Measurements from ENCODE around the gene PSMB5. TPM values are rescaled to one million over a fixed set of nuclear protein-coding genes. Genes with fewer than 3 reads are reported as not detected.

Gene PSMB5
- total RNA-seq, 1 donor from 2014 or later, result 239 TPM

DNA sequence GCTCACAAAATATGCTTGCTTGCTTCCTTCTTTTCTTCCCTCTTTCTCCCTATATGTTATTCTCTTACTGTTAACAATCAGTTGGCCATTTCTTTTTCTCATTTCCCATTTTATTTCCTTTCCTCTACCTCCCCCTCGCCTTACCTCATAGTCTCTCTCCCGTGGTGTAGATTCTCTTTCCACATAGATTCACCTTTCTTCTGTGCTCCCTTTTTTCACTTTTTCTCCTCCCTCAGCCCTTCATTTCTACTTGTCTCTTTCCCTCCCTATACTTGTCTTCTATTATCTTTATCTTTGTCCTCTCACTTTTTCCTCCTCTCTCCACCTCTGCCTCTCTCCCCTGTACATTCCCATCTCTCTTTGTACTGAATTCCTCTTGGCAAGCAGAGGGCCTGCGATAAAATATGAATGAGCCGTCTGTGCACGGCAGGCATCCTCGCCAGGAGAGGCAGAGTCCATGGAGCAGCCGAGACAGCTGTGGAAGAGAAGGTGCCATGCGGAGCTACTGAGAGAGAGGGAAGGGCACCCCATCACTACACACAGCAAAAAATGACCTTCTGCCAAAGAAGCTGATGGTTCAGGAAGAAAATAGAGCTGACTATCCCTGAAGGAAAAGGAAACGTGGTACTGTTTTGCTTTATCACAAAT lies 36.9 kb downstream of the PSMB5 start:
- no peak for DNase-seq (ENCODE audit: low read depth)
- Histone ChIP-seq H3K4me2 (ENCODE audit: low read length) (no peak overlapping the region), H3K4me3 (ENCODE audit: insufficient read depth, low read depth, low read length) (no peak overlapping the region), H3K9ac (ENCODE audit: low read length) (no peak overlapping the region), H3K27me3 (ENCODE audit: insufficient read depth, low read length) (no peaks in the 10 kb centered on the region), H4K20me1 (ENCODE audit: insufficient read depth, low read length) (no peaks in the 10 kb centered on the region), H3K79me2 (ENCODE audit: insufficient read depth, low read length) (no peaks in the 10 kb centered on the region), H3K9me3 (ENCODE audit: insufficient read depth, low read depth, low read length) (no peaks in the 10 kb centered on the region), H2AFZ (ENCODE audit: low read depth, low read length) (no peak overlapping the region), H3K36me3 (ENCODE audit: insufficient read depth, low read length) (no peaks in the 10 kb centered on the region), H3K4me1 (ENCODE audit: insufficient read depth, low read length) (peaks cover 5% of the 10 kb centered on the region), H3K27ac (ENCODE audit: low read depth, low read length) (no peak overlapping the region)
- Mint-ChIP-seq H3K27me3 (ENCODE audit: low read depth, unreplicated experiment) (no peaks in the 10 kb centered on the region), H3K36me3 (ENCODE audit: low read depth, unreplicated experiment) (no peaks in the 10 kb centered on the region), H3K4me1 (ENCODE audit: low read depth, unreplicated experiment) (peaks cover 8% of the 10 kb centered on the region), H3K27ac (ENCODE audit: unreplicated experiment) (no peak overlapping the region), H3K9me3 (ENCODE audit: unreplicated experiment) (no peaks in the 10 kb centered on the region), H3K4me3 (ENCODE audit: unreplicated experiment) (no peak overlapping the region)
- no peak for FAIRE-seq
- TF ChIP-seq, protein P1, sequence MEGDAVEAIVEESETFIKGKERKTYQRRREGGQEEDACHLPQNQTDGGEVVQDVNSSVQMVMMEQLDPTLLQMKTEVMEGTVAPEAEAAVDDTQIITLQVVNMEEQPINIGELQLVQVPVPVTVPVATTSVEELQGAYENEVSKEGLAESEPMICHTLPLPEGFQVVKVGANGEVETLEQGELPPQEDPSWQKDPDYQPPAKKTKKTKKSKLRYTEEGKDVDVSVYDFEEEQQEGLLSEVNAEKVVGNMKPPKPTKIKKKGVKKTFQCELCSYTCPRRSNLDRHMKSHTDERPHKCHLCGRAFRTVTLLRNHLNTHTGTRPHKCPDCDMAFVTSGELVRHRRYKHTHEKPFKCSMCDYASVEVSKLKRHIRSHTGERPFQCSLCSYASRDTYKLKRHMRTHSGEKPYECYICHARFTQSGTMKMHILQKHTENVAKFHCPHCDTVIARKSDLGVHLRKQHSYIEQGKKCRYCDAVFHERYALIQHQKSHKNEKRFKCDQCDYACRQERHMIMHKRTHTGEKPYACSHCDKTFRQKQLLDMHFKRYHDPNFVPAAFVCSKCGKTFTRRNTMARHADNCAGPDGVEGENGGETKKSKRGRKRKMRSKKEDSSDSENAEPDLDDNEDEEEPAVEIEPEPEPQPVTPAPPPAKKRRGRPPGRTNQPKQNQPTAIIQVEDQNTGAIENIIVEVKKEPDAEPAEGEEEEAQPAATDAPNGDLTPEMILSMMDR (IDR thresholded peaks at IDR 0.05; ENCODE audit: insufficient read depth, low read depth, low read length), result no peak
- no peak for TF ChIP-seq EZH2 (IDR thresholded peaks at IDR 0.05; ENCODE audit: insufficient read depth, low read length)

DNA sequence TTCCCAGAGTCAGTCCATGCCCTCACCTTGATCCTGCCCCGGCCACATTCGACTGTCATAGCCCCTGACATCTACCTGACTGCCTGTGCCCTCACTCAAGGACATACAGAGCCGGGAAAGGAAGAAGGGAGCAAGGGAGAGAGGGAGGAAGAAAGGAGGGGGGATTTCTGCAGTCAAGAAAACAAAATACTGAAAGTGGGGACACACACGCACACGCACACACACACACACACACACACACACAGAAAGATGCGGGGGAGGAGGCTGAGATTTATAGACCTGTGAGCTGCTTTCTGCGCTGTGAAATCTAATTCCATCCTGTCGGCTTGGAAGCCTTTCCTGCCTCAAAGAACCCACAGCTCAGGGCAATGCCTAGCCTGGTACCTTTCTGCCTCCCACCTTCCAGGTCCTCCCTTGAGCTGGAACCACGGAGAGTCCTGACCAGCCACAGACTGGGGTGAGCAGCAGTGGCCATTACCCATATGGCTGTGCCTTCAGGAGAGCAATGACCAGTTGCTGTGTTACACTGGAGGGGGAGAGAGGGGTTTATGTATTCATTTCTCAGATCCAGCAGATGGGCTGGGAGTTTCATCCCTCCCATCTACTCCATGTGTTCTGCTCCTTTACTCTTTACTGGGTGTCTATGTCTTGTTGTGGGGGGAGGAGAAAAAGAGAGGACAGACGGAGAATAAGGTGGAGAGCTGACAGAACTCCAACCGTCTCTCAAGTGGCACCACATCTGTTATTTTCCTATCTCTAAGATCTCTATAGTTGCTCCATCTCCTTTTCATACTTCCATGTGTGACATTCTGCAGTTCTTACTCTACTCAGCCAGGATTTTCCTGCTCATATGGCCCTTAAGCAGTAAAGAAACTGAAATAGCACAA lies 37.7 kb downstream of the PSMB5 start:
- H3K36me3 ChIP-seq (ENCODE audit: insufficient read depth, low read length), result no peaks in the 10 kb centered on the region
- TF ChIP-seq, protein P1 (IDR thresholded peaks at IDR 0.05; ENCODE audit: insufficient read depth, low read depth, low read length), result no peak
- no peak for TF ChIP-seq EZH2 (IDR thresholded peaks at IDR 0.05; ENCODE audit: insufficient read depth, low read length)
- DNase-seq (ENCODE audit: low read depth) (no peak), FAIRE-seq (no peak)
- H3K4me3 ChIP-seq (ENCODE audit: insufficient read depth, low read depth, low read length), result no peak overlapping the region
- no peaks in the 10 kb centered on the region for H3K9me3 ChIP-seq (ENCODE audit: insufficient read depth, low read depth, low read length)
- no peaks in the 10 kb centered on the region for H4K20me1 ChIP-seq (ENCODE audit: insufficient read depth, low read length)
- peaks cover 5% of the 10 kb centered on the region for H3K4me1 ChIP-seq (ENCODE audit: insufficient read depth, low read length)
- H2AFZ ChIP-seq (ENCODE audit: low read depth, low read length), result no peak overlapping the region
- H3K27me3 ChIP-seq (ENCODE audit: insufficient read depth, low read length), result no peaks in the 10 kb centered on the region
- Mint-ChIP-seq H3K9me3 (ENCODE audit: unreplicated experiment) (no peaks in the 10 kb centered on the region), H3K27me3 (ENCODE audit: low read depth, unreplicated experiment) (no peaks in the 10 kb centered on the region), H3K36me3 (ENCODE audit: low read depth, unreplicated experiment) (no peaks in the 10 kb centered on the region), H3K4me3 (ENCODE audit: unreplicated experiment) (no peak overlapping the region), H3K4me1 (ENCODE audit: low read depth, unreplicated experiment) (peaks cover 8% of the 10 kb centered on the region), H3K27ac (ENCODE audit: unreplicated experiment) (no peak overlapping the region)
- no peak overlapping the region for H3K4me2 ChIP-seq (ENCODE audit: low read length)
- no peaks in the 10 kb centered on the region for H3K79me2 ChIP-seq (ENCODE audit: insufficient read depth, low read length)
- no peak overlapping the region for H3K9ac ChIP-seq (ENCODE audit: low read length)
- H3K27ac ChIP-seq (ENCODE audit: low read depth, low read length), result no peak overlapping the region
